GM12873 (cell line): ENCODE measurements around the gene APEX2.

Source experiments
- CTCF ChIP-seq: IDR thresholded peaks from 2 replicates; pipeline ENCODE4 v1.5.1; 2012; ENCODE audit warnings: low read depth, mild to moderate bottlenecking, moderate library complexity, low read length, control low read depth; ENCODE audit not compliant: insufficient read depth; ENCODE audit errors: missing control alignments

The APEX2 gene

GRCh38 chrX:54980334-54980733 is 19.8 kb upstream of the APEX2 start:
- no peak for TF ChIP-seq CTCF

GRCh38 chrX:54991706-54992105 is 8.5 kb upstream of the APEX2 start:
- TF ChIP-seq CTCF = no peak

- TF ChIP-seq CTCF = no peak
Observed at GRCh38 chrX:54992911-54993622, 7.1 kb upstream of the APEX2 start.

DNA sequence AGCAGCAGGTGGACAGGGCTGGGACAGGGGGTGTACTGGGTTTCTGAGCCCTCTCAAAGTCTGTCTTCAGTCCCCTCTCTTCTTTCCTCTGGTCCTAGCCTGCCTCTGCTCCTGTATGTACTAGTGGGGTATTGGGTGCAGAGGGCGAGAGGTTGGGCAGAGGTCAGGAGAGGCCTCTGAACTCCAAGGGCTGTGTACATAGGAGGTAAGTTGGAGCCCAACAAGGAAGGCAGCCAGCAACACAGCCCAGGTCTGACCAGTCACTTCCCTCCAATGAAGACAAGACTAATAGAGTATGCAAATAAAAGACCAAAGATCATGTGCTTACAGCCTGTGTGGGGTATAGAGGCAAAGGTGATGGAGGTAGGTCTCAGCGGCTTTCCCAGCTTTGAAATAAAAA is 6.1 kb upstream of the APEX2 start, which contains the start of gene PFKFB1:
Gene PFKFB1, minus strand, starts transcription at position 90 of the 400 bp plus-strand sequence. CDS start 181 bp downstream, outside the sequence.
- TF ChIP-seq CTCF = no peak

DNA sequence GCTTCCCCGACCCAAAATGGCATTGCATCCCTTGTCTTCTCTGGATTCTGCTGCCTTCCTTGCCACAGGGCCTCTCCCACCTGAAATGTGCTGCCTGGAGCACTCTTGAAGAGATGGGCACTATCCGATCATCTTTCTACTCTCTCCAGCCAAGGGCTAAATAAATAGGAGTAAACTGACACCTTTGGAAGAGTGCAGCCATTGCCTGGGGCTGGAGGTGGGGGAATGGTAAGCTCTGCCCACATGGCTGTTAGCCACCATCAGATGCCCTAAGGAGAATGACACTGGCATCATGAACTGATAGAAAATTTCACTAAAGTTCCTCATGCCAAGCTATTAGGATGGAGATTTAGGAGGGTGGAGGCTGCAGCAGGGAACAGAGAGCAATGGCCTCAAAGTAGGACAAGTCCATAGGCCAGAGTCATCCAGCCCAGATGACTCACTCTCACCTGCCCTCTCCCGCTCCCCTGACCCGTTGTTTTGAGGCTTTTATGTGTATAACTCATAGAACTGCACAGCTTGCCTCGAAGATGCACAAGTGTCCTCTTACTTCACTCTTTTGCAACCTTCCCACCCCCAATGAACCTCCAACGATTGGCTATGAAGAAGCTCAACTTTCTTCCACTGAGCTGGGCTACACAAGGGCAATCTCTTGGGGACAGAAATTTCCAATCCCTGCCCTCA is 5.4 kb upstream of the APEX2 start:
- no peak for TF ChIP-seq CTCF

DNA sequence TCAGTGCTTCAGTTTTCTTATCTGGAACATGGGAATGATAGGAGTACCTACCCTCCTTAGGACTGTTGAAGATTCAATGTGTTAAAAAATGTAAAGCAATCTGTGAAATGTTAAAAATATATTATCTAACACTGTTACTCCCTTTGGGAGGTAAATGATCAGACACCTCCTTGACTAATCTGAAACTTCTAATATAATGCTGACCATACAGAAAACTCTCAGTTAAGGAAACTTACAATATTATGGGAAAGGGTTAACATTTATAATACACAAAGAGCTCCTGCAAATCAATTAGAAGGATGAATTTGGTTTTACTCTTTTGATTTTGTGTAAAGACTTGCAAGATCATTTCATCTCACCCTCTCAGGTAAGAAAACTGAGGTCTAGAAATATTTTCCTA is 4.5 kb upstream of the APEX2 start:
- TF ChIP-seq CTCF = no peak

GRCh38 chrX:55004231-55004630 is 4.1 kb downstream of the APEX2 start:
- TF ChIP-seq CTCF = no peak
